Nephron progenitor cell (in vitro differentiated cells): ENCODE data around the gene SCIN.

ENCODE experiments used
- DNase-seq: peaks from one replicate; pipeline ENCODE4 v3.0.0; 2021
- H3K27ac Mint-ChIP-seq: 2 replicates; pipeline ENCODE4 v1.8.0; 2021; ENCODE audit warnings: mild to moderate bottlenecking, moderate library complexity, mixed read lengths
- H3K27me3 Mint-ChIP-seq: 2 replicates; pipeline ENCODE4 v1.8.0; 2021; ENCODE audit warnings: mild to moderate bottlenecking, low read depth, mixed read lengths; ENCODE audit not compliant: poor library complexity
- H3K36me3 Mint-ChIP-seq: 2 replicates; pipeline ENCODE4 v1.8.0; 2021; ENCODE audit warnings: low read depth, mixed read lengths
- H3K4me1 Mint-ChIP-seq: 2 replicates; pipeline ENCODE4 v1.8.0; 2021; ENCODE audit warnings: mixed read lengths
- H3K4me3 Mint-ChIP-seq: 2 replicates; pipeline ENCODE4 v1.8.0; 2021; ENCODE audit warnings: mild to moderate bottlenecking, moderate library complexity, mixed read lengths
- H3K9me3 Mint-ChIP-seq: 2 replicates; pipeline ENCODE4 v1.8.0; 2021; ENCODE audit warnings: mild to moderate bottlenecking, moderate library complexity, mixed read lengths
- CTCF ChIP-seq: fragments of 200-600 bp; sonication (generic); IDR thresholded peaks from 2 replicates; pipeline ENCODE4 v1.5.0; 2021; ENCODE audit warnings: antibody characterized with exemption

Gene SCIN

GRCh38 chr7:12534046-12534445 lies 36.5 kb upstream of the SCIN start:
- no peaks in the 10 kb centered on the region for H3K4me1 Mint-ChIP-seq
- no peaks in the 10 kb centered on the region for H3K27me3 Mint-ChIP-seq
- peaks cover 29% of the 10 kb centered on the region for H3K9me3 Mint-ChIP-seq
- TF ChIP-seq CTCF, result no peak
- no peaks in the 10 kb centered on the region for H3K36me3 Mint-ChIP-seq
- H3K4me3 Mint-ChIP-seq, result no peak overlapping the region
- H3K27ac Mint-ChIP-seq, result no peak overlapping the region
- no peak for DNase-seq

GRCh38 chr7:12539681-12540080 lies 30.8 kb upstream of the SCIN start:
- Mint-ChIP-seq H3K27ac (no peak overlapping the region), H3K9me3 (peaks cover 27% of the 10 kb centered on the region), H3K27me3 (no peaks in the 10 kb centered on the region), H3K36me3 (no peaks in the 10 kb centered on the region), H3K4me1 (no peaks in the 10 kb centered on the region), H3K4me3 (no peak overlapping the region)
- no peak for DNase-seq
- TF ChIP-seq CTCF, result no peak

- no peaks in the 10 kb centered on the region for H3K36me3 Mint-ChIP-seq
- no peak overlapping the region for H3K27ac Mint-ChIP-seq
- H3K27me3 Mint-ChIP-seq, result no peaks in the 10 kb centered on the region
- H3K9me3 Mint-ChIP-seq, result peaks cover 18% of the 10 kb centered on the region
- no peak for TF ChIP-seq CTCF
- DNase-seq, result no peak
- H3K4me3 Mint-ChIP-seq, result no peak overlapping the region
- no peaks in the 10 kb centered on the region for H3K4me1 Mint-ChIP-seq
These were observed 29.7 kb upstream of the SCIN start for GRCh38 chr7:12540850-12541249.

- no peak for TF ChIP-seq CTCF
- Mint-ChIP-seq H3K27ac (no peak overlapping the region), H3K4me3 (no peak overlapping the region), H3K36me3 (no peaks in the 10 kb centered on the region), H3K27me3 (no peaks in the 10 kb centered on the region), H3K9me3 (no peaks in the 10 kb centered on the region), H3K4me1 (no peaks in the 10 kb centered on the region)
- DNase-seq, result no peak
These were observed 26.9 kb upstream of the SCIN start for GRCh38 chr7:12543586-12543985.

- no peak for DNase-seq
- Mint-ChIP-seq H3K27me3 (no peaks in the 10 kb centered on the region), H3K4me3 (no peak overlapping the region), H3K9me3 (no peaks in the 10 kb centered on the region), H3K36me3 (no peaks in the 10 kb centered on the region), H3K27ac (no peak overlapping the region), H3K4me1 (no peaks in the 10 kb centered on the region)
- no peak for TF ChIP-seq CTCF
These were observed 21.4 kb upstream of the SCIN start for GRCh38 chr7:12549106-12549505.

- TF ChIP-seq CTCF, result no peak
- DNase-seq, result no peak
- H3K9me3 Mint-ChIP-seq, result no peaks in the 10 kb centered on the region
- no peaks in the 10 kb centered on the region for H3K4me1 Mint-ChIP-seq
- H3K27ac Mint-ChIP-seq, result no peak overlapping the region
- no peaks in the 10 kb centered on the region for H3K36me3 Mint-ChIP-seq
- H3K27me3 Mint-ChIP-seq, result no peaks in the 10 kb centered on the region
- no peak overlapping the region for H3K4me3 Mint-ChIP-seq
These were observed 19.6 kb upstream of the SCIN start for GRCh38 chr7:12550956-12551355.
